Kidney (tissue), 14 donors: Measurements from ENCODE around the gene SP5. TPM values are rescaled to one million over a fixed set of nuclear protein-coding genes. Genes with fewer than 3 reads are reported as not detected.

ENCODE experiments used
- DNase-seq, 5 donors: peaks; one replicate each; pipeline ENCODE4 v3.0.0-alpha.2; 2013 to 2020
- FAIRE-seq: peaks from 2 replicates; lab custom pipeline; 2012; peaks lifted over from hg19 to GRCh38; lab: Jason Lieb, UNC
- H3K27ac ChIP-seq, 2 donors: one replicate each; pipeline ENCODE4 v1.7.0; 2013; ENCODE audit warnings: low read depth in 2 of 2, low read length in 2 of 2, inconsistent platforms in 1 of 2
- H3K27me3 ChIP-seq: one replicate; pipeline ENCODE4 v1.7.1; 2013; ENCODE audit warnings: low read length, inconsistent platforms; ENCODE audit not compliant: control insufficient read depth, insufficient read depth
- H3K36me3 ChIP-seq, 3 donors: one replicate each; pipeline versions ENCODE4 v1.7.0 to v1.7.1; 2013; ENCODE audit warnings: low read length in 3 of 3, control low read depth in 1 of 3, inconsistent platforms in 1 of 3; ENCODE audit not compliant: insufficient read depth in 3 of 3, control insufficient read depth in 2 of 3
- H3K4me1 ChIP-seq, 3 donors: one replicate each; pipeline versions ENCODE4 v1.7.0 to v1.7.1; 2013; ENCODE audit warnings: low read length in 3 of 3, inconsistent platforms in 1 of 3, low read depth in 1 of 3; ENCODE audit not compliant: control insufficient read depth in 2 of 3, insufficient read depth in 2 of 3
- H3K4me3 ChIP-seq, 3 donors: one replicate each; pipeline versions ENCODE4 v1.7.0 to v1.8.1; 2013; ENCODE audit warnings: low read length in 3 of 3, control low read depth in 1 of 3, inconsistent platforms in 1 of 3
- H3K9ac ChIP-seq, 3 donors: one replicate each; pipeline versions ENCODE4 v1.7.0 to v1.7.1; 2013; ENCODE audit warnings: low read length in 3 of 3, control low read depth in 1 of 3, inconsistent platforms in 1 of 3
- H3K9me3 ChIP-seq, 3 donors: one replicate each; pipeline versions ENCODE4 v1.7.0 to v1.7.1; 2013; ENCODE audit warnings: low read length in 3 of 3, control low read depth in 1 of 3, inconsistent platforms in 1 of 3; ENCODE audit not compliant: control insufficient read depth in 2 of 3, insufficient read depth in 1 of 3
- intact Hi-C: fragments of 100-400 bp; cut with DNase I; formaldehyde crosslinking; loops from one replicate; pipeline ENCODE4 v1.11.1; 2022
- polyA plus RNA-seq: library from polyadenylated mRNA; stranded (reverse); fragments of 350-450 nt; fragmentation: Illumina TruSeq; extraction: RNeasy Lipid Tissue Mini Kit (QIAGEN cat#74804); gene quantifications from one replicate; pipeline ENCODE4 v1.2.3, GENCODE V29; 2014; ENCODE audit warnings: low read depth, low replicate concordance; ENCODE audit not compliant: insufficient read depth
- total RNA-seq: library from RNA; stranded (reverse); fragmentation: NEBNext Ultra II Directional; extraction: Animal tissue kit (Norgen Biotek cat#: 25700); gene quantifications from one replicate; pipeline ENCODE4 v1.2.1, GENCODE V29; 2021
- TF ChIP-seq, protein P1 (sequence below): IDR thresholded peaks from 3 replicates; pipeline ENCODE4 v1.5.1; 2012; ENCODE audit warnings: mild to moderate bottlenecking, moderate library complexity, borderline replicate concordance; ENCODE audit not compliant: insufficient read depth; ENCODE audit errors: extremely low read depth
- donor health status: control.
- donor health status: control.
- donor health status: control.
- donor health status: control.
- donor health status: control.
- donor health status: DM: yes; HTN: yes; CAD: no.
- donor health status: Normal renal cell carcinoma (clear cell type).

The SP5 gene
- total and polyA plus RNA-seq, 2 donors from 2014 or later: 0.25 to 1.6 TPM

DNA sequence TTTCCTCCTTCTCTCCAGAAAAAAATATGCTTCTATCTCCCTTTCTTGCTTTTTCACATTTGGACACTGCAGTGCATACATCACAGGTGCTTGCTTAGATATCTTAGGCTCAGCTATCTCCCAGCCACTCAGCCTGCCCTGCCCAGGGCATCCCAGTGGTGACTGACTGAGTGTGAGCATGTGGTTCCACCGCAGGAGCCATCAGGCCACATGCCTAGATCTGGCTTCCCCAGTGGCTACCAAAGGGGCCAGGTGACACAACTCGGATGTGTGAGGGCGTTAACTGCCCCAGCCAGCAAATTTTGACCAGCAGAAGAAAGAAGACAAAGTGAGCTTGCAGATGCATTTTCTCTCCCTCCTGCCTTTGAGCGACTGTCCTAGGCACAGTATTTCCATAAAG, 25.5 kb downstream of the SP5 start:
- DNase-seq: no peak
- Histone ChIP-seq H3K4me3 (no peak overlapping the region), H3K27ac (no peak overlapping the region), H3K27me3 (no peaks in the 10 kb centered on the region), H3K36me3 (no peaks in the 10 kb centered on the region), H3K9me3 (no peaks in the 10 kb centered on the region), H3K9ac (no peak overlapping the region), H3K4me1 (no peaks in the 10 kb centered on the region)
- FAIRE-seq: no peak
- TF ChIP-seq, protein P1, sequence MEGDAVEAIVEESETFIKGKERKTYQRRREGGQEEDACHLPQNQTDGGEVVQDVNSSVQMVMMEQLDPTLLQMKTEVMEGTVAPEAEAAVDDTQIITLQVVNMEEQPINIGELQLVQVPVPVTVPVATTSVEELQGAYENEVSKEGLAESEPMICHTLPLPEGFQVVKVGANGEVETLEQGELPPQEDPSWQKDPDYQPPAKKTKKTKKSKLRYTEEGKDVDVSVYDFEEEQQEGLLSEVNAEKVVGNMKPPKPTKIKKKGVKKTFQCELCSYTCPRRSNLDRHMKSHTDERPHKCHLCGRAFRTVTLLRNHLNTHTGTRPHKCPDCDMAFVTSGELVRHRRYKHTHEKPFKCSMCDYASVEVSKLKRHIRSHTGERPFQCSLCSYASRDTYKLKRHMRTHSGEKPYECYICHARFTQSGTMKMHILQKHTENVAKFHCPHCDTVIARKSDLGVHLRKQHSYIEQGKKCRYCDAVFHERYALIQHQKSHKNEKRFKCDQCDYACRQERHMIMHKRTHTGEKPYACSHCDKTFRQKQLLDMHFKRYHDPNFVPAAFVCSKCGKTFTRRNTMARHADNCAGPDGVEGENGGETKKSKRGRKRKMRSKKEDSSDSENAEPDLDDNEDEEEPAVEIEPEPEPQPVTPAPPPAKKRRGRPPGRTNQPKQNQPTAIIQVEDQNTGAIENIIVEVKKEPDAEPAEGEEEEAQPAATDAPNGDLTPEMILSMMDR: no peak
- intact Hi-C loops: no loop called here

DNA sequence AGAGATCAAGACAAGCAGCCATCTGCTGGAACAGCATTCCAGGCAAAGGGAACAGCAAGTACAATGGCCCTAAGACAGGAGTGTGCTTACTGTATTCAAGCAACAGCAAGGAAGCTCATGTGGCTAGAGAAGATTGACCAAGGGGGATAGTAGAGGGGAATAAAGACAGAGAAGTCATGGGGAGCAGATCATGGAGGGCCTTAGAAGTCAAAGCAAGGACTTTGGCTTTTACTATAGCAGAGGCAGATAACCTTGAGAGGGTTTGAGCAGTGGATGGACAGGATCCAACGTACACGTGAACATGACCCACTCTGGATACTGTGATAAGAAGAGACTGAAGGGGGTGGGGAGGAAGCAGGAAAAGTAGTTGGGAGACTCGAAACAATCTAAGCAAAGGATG, 26.9 kb downstream of the SP5 start:
- Histone ChIP-seq H3K4me3 (no peak overlapping the region), H3K4me1 (no peaks in the 10 kb centered on the region), H3K27ac (no peak overlapping the region), H3K36me3 (no peaks in the 10 kb centered on the region), H3K9me3 (no peaks in the 10 kb centered on the region), H3K9ac (no peak overlapping the region), H3K27me3 (no peaks in the 10 kb centered on the region)
- DNase-seq (no peak), FAIRE-seq (no peak)
- intact Hi-C loops: no loop called here
- TF ChIP-seq, protein P1: no peak

DNA sequence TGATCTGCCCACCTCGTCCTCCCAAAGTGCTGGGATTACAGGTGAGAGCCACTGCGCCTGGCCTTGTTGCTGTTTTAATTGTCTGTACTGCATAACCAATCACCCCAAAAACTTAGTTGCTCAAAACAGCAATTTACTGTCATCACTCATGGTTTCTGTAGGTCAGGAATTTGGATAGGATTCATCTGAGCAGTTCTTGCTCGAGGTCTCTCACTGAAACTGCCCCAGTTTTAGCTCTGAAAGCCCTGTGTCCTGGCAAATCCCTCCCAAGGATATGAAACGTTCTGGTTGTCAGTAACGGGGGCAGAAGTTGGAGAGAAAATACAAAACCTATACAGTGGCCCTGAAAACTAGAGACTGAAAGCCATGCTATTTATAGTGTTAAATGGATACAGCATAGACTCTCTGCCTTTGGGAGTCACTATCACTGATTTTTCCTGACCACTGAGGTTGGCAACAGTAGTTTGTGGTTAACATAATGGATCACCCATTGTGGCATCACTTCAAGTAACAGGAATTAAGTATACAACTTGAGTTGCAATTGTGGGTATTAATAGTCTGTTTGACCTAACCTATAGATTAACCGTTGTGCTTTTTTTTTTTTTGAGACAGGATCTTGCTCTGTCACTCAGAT, 27.9 kb downstream of the SP5 start:
- FAIRE-seq: no peak

More for the DNA sequence above, 27.9 kb downstream of the SP5 start:
- intact Hi-C loops: no loop called here
- Histone ChIP-seq H3K9ac (no peak overlapping the region), H3K27me3 (no peaks in the 10 kb centered on the region), H3K4me3 (no peak overlapping the region), H3K4me1 (no peaks in the 10 kb centered on the region), H3K27ac (no peak overlapping the region), H3K36me3 (no peaks in the 10 kb centered on the region), H3K9me3 (no peaks in the 10 kb centered on the region)
- TF ChIP-seq, protein P1: no peak
- DNase-seq: no peak
